NCI-H2227 (cell line): ENCODE data around the gene ADA.
"Not testable (repeated sequence)": the region's sequence is repeated elsewhere in the genome, so short reads cannot be mapped to it uniquely, and the experiment has no call there.

Experiments
- DNase-seq: peaks from one replicate; lab custom pipeline; 2025; ENCODE audit not compliant: unreplicated experiment; lab: John Stamatoyannopoulos, UW

ADA gene

DNA sequence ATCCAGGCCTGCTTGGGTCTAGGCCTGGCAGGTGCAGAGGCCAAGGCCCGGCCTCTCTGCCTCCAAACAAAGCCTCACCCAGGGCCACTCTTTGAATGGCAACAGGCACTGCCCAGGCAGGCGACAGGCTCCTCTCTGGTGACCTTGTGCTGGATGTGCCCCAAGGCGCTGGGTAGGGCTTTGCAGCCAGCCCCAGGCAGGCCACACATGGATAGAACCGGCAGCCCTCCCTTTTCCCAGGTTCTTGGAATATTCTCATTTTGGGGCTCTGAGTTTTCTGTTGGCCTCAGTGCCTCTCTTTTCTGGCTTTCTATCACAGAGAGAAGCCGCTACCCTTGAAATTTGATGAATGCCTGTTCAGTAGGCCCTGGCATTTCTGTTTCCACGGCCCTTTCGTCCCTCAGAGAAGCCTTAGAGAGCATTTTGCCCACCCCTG is 50.2 kb downstream of the ADA start:
- DNase-seq, result no peak

DNA sequence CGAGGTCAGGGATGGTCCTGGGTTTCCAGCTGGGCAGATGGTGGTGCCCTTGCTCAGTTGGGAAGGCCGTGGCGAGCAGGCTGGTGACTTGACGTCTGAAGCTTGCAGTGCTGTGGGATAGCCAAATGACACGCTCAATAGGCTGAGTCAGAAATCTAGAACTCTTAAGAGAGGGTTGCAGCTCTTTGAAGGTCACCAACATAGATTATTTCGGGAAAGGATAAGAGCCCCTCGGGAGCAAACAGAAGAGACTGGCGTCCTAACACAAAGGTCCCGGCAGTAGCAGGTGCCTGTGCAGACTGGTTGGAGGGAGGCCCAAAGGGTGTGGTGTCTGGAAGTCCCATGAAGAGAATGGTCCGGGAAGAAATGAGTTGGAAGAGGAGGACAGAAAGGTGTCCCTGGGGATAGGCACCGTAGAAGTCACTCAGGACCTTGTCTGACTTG is 50.7 kb downstream of the ADA start:
- no peak for DNase-seq

DNA sequence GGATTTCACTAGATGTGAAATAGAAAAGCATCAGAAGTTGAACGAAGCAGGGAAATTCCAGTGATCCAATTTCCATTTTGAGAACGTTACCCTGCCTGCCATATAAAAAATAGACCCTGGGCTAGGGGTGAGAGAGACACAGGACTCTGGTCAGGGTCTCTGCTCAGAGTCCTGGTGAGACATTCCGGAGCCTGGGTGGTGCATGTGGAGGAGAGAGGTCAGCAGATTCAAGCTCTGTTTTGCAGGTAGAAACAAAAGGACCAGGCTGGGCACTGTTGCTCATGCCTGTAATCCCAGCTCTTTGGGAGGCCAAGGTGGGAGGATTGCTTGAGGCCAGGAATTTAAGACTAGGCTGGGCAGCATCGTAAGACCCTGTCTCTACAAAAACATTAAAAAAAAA is 51.2 kb downstream of the ADA start:
- DNase-seq, result no peak

DNA sequence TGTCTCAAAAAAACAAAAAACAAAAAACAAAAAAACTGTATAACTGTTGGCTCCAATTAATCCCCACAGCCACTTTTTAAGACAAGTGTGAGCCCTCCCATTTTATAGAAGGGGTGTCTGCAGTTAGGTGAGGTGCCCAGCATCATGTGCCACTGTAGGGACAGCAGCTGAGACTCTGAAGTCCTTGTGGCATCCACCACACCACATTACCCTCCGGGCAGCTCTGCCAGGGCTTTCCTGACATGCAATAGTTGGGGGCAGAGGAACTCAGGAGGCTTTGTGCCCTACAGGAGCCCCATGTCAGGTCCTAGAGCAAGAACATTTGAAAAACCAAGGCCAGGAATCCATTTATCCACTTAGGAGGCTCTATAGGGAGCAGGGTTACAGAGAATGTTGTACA is 51.8 kb downstream of the ADA start:
- no peak for DNase-seq

DNA sequence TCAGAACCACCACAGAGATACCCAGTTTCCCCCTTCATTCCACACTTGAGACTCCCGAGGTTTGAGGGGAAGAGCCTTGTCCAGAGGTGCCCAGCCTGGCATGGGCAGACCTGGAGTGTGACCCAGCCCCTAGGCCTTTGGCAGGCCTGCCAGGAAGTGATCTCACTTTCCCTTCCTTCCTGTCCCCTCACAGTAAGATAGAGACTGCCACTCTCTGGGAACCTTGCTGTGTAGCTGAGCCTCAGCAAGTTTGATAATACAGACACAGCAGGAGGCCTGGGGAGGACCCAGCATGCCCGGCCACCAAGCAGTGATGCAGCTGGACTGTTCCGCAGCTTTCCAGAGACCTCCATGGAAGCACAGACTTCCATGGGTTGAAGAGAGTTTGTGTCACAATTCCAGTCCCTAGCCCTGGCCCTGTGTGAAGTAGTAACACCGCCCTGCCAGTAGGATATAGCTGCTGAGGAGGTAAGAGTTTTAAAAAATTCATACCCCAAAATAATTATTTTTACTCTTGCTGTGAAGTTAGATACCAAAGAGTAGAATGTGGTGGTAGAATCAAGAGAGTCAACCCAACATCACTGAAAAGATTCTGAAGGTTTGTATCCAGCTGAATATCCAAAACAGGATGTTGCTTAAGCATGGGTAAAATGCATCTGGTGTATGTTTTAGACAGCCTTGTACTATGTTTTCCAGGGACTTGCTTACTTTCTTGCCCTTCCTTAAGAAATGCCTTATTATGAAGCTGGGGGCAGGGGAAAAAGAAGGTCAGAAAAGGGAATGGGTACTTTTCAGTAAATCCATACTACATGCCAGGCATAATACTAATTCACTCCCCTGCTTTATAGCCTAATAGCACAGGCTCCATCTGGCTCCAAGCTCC is 52.8 kb downstream of the ADA start:
- no peak for DNase-seq

DNA sequence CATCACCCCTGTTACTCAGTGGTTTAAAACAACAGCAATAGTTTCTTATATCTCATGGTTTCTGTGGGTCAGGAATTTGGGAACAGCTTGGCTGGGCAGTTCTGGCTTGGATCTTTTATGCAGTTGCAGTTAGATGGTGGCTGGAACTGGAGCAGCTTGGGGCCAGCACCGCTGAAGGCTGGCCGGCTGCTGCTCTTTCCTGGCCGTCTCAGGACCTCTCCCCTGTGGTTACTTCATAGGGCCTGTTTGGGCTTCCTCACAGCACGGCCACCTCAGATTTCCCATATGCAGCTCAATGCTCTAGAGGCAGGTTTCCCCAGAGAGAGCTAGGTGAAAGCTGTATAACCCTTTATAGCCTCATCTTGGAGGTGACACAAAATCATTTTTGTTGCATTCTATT is 53.6 kb downstream of the ADA start:
- DNase-seq, result no peak

DNA sequence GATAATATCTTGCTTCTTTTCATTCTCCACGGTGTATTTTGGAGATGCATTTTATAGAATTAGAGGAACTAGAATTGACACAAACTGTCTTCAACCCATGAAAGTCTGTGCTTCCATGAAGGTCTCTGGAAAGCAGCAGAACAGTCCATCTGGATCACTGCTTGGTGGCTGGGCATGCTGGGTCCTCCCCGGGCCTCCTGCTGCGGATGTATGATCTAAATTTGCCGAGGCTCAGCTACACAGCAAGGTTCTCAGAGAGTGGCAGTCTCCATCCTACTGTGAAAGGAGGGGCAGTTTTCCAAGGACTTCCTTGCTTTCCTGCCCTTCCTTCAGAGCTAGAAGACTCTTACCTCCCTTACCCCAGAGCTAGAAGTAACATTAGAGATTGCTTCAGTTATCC is 54.0 kb downstream of the ADA start:
- DNase-seq, result no peak

DNA sequence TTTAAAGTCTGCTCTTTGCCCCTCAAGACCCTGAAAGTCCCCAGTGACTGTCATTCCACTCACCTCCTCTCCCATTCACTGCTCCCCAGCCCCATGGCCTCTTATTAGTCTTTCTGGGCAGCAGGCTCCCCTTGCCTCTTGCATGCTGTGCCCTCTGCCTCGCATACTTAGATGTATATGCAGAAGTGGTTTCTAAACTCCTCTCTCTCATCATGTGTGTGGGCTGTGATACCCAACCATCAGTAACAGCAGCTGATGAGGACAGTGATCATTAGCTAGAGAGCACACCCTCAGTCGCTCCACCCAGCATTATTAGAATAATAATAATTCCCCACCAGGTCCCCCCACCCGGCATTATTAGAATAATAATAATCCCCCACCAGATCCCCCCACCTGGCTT is 54.6 kb downstream of the ADA start:
- DNase-seq, result no peak

DNA sequence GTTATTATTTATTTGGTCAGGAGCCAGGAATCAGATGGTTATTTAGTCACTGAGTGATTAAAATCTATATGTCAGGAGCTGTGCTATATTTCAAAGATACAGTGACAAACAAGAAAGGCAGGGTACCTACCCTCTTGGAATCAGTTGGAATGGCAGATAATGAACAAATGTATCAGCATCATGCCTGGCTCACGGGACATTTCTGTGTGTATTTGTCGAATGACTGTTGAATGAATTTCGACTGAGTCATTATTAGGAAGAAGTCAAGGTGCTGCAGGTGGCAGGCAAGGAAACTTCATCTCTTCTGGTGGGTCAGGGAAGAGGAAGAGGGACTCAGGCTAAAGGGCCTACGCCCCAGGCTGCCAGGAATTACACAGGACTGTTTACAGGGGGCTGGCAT is 55.5 kb downstream of the ADA start:
- DNase-seq, result no peak

DNA sequence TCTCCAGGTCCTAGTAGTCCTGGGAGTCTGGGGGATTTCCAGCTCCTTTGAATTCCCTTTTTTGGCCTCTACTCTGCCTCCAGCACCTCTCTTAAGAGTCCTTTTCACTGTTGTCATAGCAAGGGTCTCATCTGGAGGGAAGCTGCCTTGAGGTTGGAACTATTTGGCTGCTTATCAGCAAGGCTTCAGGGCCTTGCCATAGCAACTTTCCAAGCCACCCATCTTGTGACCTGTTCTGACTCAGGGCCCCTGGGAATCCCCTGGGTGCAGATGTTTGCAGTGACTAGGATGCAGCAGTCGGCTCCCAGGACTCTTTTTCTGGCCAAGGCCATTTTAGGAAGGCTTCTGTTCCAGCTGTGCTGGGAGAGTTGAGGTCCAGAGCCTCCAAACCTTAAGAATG is 56.8 kb downstream of the ADA start:
- no peak for DNase-seq

DNA sequence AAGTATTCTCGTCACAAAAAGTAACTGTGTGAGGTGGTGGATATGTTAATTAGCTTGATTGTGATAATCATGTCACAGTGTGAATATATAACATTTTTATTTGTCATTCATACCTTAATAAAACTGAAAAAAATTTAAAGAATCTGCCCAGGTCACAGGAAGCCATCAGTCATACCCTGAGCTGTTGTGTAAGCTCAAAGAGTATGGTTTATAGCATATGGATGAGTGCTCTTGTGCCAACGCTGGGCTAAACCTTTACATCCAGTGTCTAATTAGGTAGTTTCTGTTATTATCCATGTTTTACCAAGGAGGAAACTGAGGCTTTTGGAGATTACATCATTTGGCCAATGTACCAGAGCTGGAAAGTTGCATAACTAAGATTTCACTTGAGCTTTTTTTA is 57.7 kb downstream of the ADA start:
- no peak for DNase-seq

DNA sequence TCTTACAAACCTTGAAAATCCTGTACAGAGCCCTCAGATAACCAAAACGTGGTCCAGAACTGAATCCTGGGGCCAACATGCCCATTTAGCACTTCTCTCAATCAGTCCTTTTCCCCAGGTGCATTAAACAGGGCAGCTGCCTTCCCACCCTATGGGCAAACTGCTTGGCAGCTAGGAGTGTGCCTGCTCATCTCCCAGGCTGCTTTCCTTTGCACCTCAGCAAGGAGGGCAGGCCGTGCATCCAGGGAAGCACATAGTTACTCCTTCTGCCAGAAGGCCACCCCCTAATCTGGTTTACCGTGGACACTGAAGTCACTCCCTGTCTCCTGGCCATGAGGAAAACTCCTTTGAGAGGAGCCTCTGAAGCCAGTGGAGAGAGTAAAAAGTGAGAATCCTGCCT is 59.1 kb downstream of the ADA start:
- DNase-seq, result no peak

DNA sequence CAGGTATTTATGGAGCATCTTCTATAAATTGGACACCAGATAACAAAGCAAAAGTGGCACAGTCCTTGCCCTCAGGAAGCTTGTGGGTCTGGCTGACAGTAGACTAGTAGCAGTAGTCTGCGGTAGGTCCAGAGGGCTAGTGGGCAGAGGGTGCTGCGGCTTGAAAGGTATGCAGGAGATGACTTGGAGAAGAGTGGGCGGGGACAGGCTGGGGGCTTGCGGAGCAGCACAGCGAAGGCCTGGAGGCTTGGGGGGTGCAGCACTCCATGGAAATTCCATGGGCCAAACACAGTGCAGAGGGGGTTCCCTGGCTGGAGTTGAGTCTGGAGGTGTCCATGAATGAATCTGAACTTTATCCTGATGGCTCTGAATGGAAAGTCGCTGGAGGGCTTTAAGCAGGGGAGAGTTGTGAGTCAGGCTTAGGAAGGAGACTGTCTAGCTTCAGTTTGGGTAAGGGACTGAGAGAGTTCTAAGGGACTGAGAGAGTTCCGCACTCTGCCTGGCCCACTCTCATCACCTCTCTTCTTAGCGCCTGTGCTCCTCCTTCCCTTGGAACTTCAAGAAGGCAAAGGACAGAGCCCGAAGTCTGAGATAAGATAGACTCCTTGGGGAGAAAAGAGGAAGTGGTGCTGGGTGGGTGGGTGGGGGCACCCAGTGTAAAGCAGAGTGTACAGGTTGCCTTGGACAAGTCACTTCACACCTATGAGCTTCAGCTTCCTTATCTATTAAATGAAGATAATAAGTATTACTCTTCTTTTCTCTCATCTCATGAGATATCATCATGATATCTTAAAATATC is 60.3 kb downstream of the ADA start:
- DNase-seq, result no peak

DNA sequence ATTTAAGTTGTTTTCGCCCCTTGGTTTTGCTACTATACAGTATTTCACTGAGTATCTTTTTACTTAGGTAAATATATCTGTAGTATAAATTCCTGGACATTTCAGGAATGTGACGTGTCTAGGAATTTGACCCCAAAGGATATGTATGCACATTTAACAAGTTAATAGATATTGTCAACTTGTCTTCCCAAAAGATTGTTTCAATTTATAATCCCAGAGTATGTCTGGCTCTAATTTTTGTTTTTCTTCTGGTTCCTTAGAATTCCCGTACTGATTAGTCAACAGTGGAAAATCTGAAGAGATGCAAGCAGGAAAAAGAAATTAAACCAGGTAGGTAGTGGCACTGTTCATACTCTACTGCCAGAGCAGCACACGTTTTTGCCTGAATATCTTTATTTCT is 62.0 kb downstream of the ADA start:
- DNase-seq, result no peak

DNA sequence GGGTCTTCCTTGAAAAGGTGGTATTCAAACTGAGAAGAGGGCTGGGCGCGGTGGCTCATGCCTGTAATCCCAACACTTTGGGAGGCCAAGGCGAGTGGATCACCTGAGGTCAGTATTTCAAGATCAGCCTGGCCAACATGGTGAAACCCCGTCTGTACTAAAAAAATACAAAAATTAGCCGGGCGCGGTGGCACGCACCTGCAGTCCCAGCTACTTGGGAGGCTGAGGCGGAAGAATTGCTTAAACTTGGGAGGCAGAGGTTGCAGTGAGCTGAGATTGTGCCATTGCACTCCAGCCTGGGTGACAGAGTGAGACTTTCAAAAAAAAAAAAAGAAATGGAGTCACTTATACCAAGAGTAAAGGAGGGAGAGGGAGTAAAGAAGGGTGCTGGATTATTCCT is 63.2 kb downstream of the ADA start:
- DNase-seq, result not testable (repeated sequence)

DNA sequence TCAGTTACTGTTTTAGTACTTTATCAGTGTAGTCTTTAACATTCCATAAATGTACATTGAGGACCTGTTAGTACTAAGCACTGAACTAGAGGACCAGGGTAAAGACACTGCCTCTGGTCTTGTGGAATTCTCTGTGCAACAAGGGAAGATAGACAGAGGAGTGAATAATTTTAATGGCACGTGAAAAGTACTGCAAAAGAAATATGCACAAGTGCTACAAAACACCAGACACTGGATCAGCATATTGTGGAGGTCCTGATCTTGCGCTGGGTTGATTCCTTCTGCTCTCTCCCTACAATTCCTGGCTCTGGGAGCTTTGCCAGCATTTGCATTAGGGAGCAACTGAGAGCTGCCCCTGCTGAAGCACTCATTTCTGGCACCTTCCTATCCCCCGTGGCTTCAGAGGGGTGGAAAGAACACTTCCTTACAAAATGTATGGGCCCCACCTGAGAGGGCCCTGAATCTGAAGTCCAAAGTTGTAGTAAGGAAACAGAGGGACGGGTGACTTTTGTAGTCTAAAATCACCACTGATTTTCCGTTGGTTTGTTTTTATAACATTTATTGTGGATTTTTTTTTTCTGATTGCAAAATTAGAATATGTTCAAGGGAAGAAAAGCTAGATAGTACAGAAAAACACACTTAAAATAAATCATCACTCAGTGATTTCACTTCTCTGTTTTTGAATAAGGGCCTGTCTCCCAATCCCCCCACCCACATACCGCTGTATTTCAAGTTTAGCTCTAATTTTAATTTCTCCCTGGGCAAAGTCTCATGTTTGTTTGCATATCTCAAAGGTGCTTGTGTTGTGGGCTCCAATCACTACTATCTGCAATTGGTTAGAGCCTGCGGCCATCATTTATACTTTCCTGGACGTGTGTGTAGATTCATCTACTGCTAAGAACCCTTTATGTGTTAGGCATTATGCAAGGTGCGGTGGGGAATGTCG is 64.2 kb downstream of the ADA start:
- DNase-seq, result no peak

DNA sequence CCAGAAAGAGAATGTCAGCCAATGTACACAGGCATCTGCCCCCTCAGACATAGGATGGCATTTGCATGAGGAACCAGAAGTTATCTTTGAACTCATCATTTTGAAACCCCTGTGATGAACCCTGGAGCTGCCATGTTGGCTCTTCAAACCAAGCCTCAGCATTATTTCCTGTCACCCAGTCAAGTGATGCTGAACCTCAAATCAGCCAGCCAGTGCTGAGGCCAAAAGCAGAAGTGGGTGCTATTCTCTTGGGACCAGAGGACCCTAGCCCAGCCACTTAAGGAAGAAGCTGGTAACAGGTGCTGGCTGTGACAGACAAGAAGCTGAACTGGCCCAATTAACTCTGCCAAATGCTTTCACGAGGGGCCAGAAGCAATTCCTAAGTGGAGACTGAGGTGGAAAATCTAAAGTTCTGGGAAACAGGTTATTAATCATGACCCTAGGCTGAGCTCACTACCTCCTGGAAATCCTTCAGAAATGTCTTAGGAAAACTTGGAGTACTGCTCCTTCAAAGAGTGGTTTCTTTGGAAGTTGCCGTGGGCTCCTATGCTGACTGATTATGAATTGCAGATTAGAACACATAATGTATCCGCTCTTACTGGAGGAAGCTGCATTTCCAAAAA is 65.1 kb downstream of the ADA start:
- no peak for DNase-seq

DNA sequence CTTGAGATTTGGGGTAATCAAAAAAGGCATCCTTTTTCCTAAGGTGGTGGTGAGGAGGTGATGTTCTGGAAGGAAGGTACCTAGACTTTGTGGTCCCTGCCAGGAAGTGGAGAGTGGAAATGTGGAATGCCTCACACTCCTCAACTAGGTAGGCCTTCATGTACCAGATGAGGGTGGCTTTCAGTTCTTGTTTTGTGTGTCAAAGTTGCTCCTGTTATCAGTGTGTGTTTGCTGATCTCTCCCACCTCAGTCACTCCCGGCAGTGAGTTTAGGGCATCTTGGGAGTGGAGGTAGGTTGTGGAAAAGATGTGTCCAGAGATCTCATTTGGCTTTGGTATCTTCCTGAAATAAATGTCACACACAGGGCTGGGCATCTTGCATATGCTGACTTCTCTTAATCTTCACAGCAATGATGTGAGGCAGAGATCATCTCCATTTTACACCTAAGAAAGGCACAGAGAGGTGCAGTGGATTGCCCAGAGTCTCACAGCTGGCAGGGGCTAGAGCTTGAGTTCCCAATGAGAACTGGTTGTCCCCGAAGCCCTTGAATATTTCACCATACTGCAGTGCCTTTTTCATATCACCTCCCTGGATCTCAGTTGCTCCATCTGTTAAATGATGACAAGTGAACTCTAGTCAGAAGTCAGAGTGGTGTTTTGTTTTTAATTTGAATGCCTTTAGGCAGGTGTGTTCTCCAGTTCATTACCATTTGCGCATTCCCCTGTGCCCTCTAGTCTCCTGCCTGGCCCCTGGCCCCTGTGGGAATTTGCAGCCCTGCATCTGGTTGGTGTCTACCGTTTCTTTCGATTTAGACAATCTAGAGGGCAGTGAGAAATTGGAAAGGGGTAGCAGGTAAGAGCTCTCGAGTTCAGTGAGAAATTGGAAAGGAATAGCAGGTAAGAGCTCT is 66.2 kb downstream of the ADA start:
- no peak for DNase-seq

DNA sequence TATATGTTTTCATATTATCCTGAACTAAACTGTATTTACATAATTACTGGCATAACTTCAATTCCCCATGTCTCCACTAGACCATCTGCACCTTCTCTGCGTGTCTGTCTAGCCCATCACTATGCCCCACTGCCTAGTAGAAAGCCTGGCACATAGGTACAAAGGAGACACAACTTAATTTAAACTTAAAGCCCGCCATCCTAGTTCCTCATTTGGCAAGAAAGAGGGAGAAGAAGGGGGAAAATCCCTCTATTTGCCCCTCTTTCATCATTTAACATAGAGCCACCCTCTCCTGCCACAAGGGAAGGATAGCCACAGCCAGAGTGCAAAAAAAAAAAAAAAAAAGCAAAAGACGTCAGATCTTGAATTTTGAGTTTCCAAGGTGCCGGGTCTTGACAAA is 67.3 kb downstream of the ADA start:
- no peak for DNase-seq

DNA sequence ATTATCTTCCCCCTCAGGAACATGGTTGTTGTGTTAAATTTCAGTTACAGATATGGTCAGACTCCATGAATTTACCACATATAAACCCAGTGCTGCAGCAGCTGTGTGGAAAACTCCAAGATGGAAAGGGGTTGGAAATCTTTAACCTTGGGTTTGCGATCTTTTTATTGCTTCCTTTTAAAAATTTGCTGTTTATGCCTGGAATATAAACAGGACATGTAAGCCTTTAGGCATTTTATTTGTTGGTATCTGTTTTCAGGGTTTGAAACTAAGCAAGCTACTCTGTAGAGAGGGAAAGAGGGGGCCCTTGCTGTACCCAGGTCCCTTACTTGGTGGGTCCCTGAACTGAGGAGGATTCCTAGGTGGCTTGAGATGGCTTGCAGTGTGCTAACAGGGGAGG is 68.3 kb downstream of the ADA start:
- DNase-seq, result no peak
